HG03095 (cell line): ENCODE data around the gene WTAP.
"Not testable (repeated sequence)": the region's sequence is repeated elsewhere in the genome, so short reads cannot be mapped to it uniquely, and the experiment has no call there.

Experiments
- ATAC-seq: cut with Tn5 transposase; IDR thresholded peaks from one replicate; pipeline ENCODE4 v1.9.1; 2021; ENCODE audit warnings: moderate library complexity; ENCODE audit not compliant: unreplicated experiment

WTAP gene

DNA sequence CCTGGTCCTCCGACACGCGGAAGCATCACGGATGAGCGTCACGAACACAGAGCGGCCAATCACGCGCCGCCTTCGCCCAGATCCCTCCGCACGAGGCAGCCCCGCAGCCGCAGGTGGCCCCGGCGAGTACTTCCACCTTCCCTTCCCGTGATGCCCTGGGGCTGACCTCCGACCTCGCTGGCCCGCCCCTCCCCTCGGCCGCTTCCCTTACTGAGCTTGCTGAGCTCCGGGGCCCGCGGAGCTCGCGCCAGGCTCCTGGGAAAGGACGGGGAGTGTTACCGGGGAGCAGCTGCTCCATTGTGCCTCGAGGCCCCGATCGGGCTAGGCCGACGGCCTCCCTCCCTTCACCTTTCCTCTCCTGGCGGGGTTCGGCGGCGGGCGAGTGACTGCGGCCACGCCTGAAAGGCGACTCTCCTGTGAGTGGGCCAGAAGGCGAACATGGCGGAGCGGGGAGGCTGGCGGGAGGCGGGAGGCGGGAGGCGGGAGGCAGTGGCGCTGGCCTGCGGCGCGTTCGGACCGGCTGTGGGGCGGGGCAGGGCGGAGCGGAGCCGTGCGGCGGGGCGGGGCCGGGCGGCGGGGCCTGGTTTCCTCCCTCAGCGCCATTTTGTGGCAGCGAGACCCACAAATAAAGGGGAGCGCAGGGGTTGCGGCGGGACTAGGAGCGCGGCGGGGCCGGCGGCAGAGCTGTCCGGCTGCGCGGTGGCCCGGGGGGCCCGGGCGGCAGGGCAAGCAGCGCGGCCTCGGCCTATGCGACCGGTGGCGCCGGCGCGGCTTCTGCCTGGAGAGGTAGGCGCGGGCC is at the start of gene WTAP:
Gene WTAP (plus strand): TSS at position 589 of the 799 bp plus-strand sequence. CDS start 8,760 bp downstream, outside the sequence.
- ATAC-seq, result peak; percentile 67

DNA sequence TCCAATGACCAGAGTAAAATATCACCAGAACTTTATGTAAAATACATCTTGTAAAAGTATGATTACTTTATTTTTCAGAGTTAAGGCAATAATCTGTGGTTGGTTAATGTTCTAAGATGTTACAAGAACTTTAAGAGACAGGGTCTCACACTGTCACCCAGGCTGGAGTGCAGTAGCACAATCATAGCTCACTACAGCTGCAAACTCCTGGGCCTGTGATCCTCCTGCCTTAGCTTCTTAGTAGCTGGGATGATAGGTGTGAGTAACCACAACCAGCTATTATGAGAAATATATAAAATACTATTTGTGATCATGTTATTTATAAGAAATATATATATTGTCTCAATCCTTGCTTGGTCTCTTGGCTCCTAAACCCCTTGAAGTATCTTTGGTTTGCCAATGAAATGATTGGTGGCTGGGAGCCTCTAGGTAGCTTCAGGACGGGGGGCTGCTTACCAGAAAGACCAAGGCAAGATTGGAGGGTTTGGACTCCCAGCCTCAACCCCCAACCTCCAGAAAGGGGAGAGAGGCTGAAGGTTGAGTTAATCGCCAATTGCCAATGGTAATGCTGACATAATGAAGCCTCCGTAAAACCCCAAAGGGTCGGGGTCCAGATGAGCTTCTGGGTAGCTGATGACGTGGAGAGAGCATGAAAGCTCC is 49.7 kb upstream of the WTAP start:
- ATAC-seq, result no peak

DNA sequence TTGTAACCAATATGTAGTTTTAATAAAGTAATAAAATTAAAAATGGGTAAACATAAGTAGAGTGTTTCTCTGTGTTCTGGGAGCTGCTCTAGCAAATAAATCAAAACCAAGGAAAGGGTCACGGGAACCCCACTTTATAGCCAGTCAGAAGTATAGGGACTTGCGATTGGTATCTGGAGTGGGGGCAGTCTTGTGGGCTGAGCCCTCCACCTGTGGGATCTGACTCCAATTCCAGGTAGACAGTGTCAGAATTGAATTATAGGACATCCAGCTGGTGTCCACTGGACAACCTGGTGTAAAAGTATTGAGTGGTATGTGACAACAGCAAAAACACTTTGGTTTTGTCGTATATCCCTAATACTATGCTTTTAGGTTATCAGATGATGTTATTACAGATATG is 48.7 kb upstream of the WTAP start:
- no peak for ATAC-seq

DNA sequence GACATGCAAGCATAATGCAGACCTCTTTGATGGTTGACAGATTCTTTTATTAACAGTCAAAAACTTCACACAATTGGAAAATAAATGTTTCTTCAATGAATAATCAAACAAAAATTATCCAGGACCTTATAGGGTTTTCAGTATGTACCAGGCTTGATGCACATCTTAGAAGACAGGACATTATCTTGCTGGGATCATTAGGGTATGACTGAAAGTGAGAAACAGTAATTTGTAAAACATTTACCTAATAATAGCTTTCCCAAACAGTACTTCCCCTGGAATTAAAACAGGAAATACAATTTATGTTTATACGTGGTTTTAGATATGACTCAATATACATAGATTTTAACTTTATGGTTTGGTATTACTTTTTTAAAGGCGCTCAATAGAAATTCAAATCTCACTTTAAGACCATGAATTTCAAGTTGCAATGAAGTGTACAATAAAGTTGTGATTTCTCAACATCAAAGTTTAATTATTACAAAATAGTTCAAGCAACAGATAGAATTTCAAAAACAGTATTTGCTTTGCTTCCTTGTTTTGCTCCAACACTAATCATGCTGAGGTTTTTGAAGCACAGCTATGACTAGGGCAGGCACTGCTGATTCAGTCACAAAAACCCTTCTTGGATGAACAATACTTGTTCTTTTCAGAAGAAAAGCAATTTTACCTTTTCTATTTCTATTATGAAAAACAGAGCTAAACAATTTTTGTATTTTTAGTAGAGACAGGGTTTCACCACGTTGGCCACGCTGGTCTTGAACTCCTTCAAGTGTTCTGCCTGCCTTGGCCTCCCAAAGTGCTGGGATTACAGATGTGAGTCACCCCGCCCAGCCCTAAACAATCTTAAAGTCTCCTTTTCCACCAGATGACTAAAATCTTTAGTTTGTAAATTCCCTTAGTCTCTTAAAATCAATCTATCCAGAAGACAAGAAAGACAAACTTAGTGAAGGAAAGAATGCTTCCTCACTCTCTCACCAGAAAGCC is 47.9 kb upstream of the WTAP start:
- no peak for ATAC-seq

DNA sequence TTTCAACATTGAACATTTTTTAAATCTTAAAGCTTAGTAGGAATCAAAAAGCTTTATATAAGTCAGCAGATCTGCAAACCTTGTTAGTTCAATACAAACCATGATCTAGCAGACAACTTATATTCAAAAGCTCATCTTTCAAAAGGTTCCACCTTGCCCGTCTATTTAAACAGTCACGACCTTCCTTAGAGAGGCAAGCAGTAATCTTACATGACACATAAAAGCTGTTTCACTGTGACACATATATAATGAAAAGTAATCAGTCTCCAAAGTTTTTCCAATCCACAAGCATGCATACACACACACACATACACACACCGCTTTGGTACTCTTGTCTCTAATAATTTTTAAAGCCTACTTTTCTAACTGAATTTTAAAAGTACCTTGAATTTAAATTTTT is 47.2 kb upstream of the WTAP start:
- ATAC-seq, result no peak

DNA sequence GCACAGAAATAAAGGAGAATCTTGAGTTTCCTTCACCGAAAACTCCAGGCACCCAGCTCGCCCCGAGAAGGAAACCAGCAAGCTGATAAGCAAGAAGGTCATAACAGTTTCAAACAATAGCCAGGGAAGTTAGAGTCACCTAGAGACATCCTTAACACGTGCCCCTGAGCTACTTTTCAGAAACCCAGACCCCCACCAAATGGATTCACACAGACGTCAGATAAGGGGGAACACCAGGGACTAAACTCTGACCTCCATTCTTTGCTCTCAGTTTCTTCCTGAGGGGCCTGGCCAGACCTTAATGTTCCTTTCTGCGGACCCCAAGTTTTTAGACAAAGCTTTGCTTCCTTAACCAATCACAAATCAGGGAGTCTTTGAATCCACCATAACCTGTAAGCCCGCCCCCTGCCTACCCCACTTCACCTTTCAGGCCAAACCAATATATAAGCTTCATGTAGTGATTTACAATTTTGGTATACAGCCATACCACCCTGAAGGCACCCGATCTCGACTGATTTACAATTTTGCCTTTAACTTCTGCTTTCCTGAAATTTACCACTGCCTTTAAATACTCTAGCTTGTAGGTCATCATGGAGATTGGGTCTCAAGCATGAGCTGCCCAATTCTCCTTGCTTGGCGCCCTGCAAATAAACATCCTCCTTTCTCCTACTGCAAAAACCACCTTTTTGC is 46.0 kb upstream of the WTAP start:
- no peak for ATAC-seq

DNA sequence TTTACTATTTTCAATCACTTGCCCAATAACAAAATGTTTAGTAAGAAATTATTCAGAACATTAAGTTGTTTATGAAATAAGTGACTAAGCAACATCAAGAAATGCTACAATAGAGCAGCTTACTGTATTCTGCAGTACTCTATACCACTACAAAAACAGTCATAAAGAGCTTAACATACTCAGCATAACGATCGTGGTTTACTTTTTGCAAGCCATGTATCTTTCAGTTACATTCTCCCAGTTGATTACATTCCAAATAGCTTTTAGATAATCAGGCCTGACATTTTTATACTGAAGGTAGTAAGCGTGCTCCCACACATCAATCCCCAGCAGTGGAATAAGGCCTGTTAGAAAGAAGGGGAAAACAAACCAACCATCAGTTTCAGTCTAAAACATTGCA is 45.0 kb upstream of the WTAP start:
- ATAC-seq, result no peak

DNA sequence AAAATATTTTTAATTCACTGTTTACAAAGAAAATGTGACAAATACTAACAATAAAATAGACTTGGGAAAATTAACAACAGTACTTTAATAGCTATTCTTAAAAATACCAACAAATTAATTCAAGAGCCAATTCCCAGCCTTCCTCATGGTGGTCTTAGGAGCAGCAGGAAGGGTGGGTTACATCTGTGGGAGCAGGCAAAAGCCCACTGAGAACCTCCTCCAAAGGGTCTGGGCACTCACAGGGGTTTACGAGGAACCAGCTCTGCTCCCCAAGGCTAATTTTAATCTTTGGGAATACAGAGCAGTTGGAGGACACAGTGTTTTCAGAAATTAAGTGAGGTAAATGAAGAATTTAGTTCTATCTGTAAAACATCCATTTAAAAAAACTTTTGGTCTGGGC is 44.5 kb upstream of the WTAP start:
- no peak for ATAC-seq

DNA sequence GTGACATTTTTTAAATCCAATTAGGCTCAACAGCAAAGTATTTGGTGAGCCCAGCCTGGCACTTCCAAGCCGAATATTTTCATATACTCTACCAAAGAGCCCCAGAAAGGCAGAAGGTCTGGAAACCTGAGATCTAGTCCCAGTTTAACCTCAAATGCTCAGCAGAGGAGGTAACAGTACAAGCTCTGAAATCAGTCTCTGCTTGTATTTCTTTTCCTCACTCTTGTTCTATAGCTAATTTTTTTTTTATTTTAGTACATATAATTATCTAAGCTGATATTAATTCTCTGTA is 43.3 kb upstream of the WTAP start:
- ATAC-seq, result no peak

DNA sequence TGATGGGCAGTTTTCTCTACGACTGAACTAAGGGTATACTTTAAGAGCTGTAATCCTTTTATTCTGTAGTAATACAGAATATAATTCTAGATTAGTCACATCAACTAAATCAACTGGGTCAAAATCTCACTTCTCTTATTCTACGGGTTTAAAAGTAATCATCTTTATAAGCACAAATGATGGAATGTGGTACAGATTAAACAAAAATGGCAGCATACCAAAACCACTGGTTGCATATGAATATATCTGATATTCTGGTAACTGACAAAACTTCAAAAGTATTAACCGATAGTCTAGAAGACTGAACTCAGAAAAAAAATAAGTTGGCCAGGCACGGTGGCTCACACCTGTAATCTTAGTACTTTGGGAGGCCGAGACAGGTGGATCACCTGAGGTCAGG is 41.3 kb upstream of the WTAP start:
- ATAC-seq, result no peak

DNA sequence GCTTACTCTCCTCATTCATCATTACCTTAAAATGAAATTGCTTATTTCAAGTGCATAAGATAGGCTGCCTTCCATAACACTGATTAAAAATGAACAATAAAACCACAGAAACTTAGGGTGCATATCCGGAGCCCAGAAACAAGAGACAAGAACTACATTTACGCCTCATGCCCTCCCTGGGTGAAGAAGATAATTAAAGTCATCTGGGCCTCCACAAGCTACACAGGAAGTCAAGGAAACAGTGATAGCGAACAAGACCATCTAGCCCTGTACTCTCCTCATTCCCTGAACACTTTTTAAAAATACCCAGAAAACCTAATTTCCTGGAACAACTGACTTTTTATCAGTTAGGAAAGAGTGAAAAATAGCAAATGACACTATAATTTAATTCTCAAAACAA is 40.6 kb upstream of the WTAP start:
- ATAC-seq, result no peak

DNA sequence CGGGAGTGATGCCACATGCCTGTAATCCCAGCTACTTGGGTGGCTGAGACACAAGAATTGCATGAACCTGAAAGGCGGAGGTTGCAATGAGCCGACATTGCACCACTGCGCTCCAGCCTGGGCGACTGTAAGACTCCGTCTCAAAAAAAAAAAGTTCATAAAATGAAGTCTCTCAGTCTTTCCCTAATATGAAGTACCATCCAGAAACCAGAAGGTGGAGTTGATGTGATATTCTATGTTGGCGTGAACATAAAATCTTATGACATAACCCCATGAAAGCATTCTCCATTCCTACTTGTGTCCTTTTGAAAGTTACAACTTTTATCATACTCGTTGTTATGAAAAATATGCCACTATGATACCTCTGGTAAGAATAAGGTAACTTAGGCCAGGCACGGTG is 40.0 kb upstream of the WTAP start:
- ATAC-seq, result no peak

DNA sequence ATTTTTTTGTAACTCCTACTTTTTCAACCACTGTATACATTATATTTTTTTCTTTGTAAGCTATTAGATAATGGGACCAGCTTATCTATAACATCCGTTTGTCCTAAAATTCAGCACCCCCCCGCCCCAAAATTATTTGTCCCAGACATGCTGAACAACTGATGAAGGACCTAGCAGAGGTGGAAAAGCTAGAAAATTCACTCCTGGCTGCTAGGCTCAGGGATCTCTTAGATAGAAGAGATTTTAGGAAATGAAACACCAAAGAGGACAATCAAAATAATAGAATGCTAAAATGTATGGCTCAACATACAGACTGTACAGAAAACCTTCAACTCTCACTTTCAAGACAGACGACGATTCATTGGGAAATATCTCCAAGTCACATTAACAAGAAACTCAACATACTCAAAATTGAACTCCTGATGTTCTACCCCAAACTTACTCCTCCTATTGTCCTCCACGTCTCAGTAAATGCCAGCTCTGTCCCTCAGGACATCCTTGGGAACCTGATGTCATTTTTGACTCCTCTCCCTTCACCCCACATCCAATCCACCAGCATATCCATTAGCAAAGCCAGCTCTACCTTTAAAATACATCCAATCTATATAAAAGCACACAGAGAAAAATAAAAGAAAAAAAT is 38.9 kb upstream of the WTAP start:
- ATAC-seq, result no peak

DNA sequence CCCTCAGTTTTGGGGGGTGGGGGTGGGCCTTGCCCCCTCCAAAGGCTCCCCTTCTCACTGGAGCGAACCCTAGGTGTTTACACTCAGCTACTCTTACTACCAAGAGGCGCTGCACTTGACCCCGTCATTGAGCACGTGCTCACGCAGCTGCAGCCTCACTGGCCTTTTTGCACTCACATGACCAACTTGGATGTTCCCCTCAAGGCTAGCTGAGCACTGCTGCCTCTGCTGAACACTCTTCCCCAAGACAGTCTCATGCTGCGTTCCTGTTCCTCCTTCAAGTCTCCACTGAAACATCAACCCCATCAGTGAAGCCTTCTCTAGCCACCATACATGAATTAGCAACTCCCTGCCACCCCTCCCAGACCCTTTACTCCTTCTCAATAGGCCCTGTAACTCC is 38.3 kb upstream of the WTAP start:
- no peak for ATAC-seq

DNA sequence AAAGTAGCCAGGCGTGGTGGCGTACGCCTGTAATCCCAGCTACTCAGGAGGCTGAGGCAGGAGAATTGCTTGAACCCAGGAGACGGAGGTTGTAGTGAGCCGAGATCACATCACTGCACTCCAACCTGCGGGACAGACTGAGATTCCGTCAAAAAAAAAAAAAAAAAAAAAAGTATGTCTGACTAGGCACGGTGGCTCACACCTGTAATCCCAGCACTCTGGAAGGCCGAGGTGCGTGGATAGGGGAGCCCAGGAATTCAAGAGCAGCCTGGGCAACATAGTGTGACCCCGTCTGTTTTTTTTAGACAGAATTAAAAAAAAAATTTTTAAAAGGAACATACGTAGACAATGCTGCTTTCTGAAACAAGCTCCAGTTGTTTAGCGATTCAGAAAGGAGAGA is 37.2 kb upstream of the WTAP start:
- ATAC-seq, result not testable (repeated sequence)

DNA sequence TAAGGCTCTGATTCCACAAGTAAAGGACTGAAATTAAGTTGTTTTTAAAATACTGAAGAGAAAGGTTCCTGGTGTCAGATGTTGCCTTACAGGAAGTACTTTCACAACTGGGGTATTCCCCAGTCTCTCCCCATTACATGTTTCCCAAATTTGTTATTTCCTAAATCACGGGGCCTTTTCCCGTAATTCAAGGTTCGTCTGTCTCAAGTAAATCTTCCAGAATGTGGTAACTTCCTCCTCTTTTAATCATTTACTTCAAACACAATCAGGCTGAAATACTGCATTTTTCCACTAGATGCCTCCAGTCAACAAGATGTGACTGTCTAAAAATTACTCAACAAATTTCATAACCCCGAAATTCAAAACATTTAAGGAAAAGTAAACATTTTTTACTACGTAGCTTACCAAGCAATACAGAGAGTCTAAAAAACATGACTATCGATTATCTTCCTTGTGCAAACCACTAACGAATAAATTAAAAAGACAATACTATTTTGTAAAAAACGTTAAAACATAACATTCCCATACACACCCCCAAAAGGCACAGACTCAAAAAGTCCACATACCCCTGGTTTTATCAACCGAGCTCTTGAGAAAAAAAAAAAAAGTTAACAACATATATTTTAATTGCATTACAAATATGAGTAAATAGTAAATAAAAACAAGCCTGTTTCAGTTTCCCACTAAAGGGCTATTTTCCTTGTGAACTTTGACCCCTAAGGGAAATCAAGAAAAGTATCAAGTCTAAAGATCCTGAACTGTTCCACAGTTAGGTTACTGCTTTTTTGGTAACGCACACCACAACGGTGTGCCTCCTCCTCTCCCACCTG is 36.0 kb upstream of the WTAP start:
- ATAC-seq, result no peak

DNA sequence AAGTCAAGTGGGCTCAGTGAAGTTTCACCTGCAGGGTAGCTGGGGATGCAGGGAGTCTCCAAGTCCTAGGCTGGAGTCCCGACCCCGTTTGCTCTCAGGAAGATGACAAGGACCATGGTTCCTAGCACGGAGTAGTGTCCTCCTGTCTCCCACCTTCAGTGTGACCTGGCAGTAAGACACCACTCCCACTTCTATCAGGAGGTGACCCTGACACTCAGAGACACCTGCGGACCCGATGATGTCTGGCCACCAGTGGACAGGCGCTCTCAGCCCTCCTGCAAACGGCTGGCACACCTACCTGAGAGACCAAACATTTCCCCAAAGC is 35.4 kb upstream of the WTAP start:
- no peak for ATAC-seq

DNA sequence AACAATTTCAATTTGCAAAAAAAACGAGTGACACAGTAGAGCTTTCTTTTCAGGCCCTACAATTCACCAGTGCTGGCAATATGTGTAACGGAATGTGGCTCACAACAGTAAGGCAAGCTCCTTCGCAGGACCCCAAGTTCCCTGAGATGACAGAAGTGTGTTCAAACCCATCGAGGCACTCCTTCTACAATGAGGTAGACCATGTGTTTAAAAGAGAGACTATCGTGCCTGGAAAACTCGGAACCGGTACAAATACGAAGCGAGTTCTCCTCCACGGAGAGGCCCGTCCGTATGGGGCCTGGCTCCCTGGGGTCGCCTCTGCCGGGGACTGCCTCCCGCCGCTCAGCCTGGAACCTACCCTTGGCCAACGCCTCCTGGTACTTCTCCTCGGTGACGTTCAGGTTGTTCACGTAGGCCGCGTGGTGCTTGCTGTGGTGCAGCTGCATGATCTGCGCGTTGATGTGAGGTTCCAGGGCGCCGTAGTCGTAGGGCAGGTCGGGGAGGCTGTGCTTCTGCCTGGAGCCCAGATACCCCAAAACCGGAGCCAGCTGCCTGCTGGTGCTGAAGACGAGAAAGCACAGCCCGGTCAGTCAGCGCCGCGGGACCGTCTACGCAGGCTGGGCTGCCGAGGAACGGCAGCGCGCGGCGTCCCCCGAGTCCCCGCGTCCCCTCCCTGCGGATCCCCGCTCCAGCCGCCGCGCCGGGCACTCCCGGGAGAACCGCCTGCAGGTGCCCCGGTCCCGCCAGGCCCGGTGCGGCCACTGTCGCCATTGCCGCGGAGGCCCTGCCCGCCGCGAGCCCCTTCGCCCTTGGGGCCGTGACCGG is 34.8 kb upstream of the WTAP start:
- ATAC-seq, result peak; percentile 35
